Activated effector memory CD4-positive, alpha-beta T cell treated with Interleukin-2 at 50 U/mL for 16 hours (primary cell): Measurements from ENCODE around the gene UBE2D4.
"Not testable (repeated sequence)": the region's sequence is repeated elsewhere in the genome, so short reads cannot be mapped to it uniquely, and the experiment has no call there.

Experiments
- DNase-seq: peaks from one replicate; pipeline ENCODE4 v3.0.0-alpha.2; 2020

UBE2D4 gene

GRCh38 chr7:43925984-43926797 is at the start of gene UBE2D4:
TSS of gene UBE2D4 (plus strand) at chr7:43926436. CDS start at chr7:43926533, 97 bp downstream.
- DNase-seq, result peak; percentile 85

DNA sequence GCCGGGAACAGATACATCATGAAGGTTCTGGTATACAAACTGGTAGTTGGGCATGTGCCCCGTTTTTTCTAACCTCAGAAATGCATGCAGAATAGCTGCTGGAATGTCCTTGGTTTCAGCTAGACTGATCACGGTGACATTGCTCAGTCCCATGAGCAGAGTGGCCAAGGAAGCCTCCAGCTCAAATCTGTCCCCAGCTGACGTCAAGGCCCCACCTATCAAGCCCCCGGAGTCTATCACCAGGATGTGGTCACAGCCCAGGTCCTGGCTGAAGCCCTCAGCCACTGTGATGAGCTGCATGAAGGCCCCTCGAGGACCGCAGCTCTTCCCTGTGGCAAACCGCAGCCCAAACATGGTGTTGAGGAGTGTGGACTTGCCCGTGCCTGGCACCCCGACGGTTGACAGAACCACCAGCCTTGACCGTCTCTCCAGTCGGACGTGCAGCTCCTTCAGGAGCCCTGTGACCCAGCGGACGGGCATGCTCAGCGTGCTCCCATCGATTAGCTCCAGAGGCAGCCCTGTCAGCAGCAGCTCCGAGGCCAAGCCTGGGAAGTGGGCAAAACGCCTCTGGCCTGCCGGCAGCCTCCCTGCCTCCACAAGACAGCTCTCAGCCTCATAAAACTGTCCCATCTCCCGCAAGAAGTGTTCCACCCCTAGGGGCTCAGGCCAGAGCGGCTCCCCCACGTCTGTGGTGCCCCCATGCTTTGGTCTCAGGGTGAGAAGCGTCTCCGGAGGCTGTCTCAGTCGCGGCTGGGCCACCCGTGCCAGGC is 49.1 kb upstream of the UBE2D4 start:
- DNase-seq, result no peak

GRCh38 chr7:43877968-43878864 is 48.0 kb upstream of the UBE2D4 start:
- DNase-seq, result no peak

- no peak for DNase-seq
Measured at GRCh38 chr7:43878867-43879266, 47.4 kb upstream of the UBE2D4 start.

- DNase-seq, result no peak
Measured at GRCh38 chr7:43879477-43879876, 46.8 kb upstream of the UBE2D4 start.

DNA sequence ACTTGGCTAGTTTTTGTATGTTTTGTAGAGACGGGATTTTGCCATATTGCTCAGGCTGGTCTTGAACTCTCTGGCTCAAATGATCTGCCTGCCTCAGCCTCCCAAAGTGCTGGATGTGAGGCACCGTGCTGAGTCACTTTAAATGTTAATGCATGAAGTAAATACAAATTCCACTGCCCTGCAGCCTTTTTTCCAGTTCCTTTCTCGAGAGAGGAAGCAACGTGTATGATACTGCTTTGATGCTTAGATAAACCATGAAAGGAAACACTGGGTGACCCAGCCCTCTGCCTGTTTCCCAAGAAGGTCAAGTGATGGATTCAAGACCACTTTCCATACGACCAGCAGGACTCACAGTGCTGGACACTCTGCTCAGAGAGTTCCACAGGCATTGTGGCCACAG is 45.6 kb upstream of the UBE2D4 start:
- no peak for DNase-seq

GRCh38 chr7:43884209-43884608 is 42.0 kb upstream of the UBE2D4 start:
- no peak for DNase-seq

GRCh38 chr7:43884617-43885016 is 41.6 kb upstream of the UBE2D4 start:
- no peak for DNase-seq

DNA sequence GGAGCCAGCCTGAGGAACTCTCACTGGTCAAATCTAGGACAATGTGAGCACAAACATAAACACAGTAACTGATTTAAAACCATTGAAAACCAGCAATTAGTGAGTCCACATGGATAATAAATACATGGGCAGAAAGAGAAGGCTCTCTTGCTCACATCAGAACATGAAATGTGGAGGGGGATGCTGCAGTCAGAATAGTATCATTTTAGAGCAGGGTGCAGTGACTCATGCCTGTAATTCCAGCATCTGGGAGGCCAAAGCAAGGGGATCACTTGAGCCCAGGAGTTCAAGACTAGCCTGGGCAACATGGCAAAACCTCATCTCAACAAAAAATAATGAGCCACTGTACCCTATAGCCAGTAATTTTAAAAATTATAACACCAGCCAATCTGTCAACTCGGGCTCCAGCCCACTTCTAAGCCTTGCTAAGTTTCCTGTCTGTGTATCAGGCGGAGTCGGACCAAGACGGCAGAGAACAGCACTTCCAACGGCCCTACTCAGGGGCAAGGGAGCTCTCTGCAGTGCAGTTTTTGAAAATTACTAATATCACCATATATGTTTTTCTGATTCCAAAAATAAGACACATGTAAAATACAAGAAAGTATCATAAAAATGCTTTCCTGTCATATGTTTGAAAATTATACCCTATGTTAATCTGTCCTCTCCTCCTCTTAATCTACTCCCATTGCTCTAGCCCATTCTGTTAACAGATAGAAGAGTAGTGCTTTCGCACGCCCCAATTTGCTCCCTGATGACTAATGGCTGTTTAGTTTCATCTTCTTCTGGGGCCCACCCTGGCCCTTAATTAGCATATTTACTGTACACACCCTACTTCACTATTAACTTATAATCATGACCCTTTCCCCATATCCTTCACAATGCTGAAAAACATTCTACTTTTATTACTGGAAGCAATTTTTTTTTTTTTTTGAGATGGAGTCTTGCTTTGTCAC is 37.0 kb upstream of the UBE2D4 start:
- DNase-seq, result no peak

DNA sequence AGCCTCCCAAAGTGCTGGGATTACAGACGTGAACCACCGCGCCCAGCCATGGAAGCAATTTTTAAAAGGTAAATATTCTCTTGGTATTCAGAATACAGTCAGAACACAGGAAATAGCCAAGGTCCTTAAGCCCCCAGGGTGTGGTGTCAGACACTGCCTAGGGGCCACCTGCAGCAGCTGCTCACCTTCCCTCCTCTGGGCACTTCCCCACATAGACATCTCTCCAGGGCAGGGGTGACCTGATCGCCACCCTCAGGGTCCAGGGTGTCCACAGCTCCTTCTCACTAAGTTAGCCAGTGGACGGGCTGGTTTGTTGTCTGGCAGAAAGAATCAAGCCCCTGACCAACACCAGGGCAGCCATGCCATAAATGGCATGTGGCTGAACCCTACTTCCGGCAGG is 35.8 kb upstream of the UBE2D4 start:
- no peak for DNase-seq

- no peak for DNase-seq
Measured at GRCh38 chr7:43891069-43891955, 34.9 kb upstream of the UBE2D4 start.

DNA sequence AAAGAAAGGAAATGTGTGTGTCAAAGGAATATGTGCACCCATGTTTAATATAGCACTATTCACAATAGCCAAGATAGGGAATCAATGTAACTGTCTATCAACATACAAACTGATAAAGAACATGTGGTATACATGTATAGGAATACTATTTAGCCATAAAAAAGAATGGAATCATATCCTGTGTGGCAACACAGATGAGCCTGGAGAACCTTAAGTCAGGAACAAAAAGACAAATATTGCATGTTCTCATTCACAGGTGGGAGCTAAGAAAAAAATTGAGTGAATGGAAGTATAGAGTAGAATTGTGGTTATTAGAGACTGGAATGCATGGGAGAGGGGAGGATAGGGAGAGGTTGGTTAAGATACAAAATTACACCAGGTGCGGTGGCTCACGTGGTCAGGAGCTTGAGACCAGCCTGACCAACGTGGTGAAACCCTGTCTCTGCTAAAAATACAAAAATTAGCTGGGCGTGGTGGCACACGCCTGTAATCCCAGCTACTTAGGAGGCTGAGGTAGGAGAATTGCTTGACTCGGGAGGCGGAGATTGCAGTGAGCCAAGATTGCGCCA is 30.3 kb upstream of the UBE2D4 start:
- no peak for DNase-seq

- DNase-seq, result not testable (repeated sequence)
Measured at GRCh38 chr7:43898571-43898970, 27.7 kb upstream of the UBE2D4 start.

DNA sequence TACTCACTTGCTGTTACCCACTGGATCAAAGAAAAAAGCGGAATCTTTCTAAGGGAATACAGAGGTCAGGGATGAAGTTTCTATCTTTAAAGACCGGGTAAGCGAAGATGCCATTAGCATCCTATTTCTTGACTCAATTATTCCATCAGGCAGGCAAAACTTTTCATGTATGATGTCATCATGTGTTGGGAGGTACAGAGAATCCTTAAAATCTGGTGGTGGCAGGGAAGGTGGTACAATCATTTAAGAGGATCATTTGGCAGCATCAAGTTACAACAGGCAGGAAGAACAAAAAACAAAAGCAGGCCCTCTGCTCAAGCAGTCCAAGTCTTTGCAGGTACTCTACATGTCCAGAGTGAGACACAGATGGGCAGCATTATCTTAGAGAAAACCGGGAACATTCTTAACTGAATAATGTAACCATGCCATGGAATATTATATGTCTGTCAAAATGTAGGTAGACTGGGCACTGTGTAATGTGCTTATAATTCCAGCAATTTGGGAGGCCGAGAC is 23.6 kb upstream of the UBE2D4 start:
- no peak for DNase-seq

- DNase-seq, result no peak
Measured at GRCh38 chr7:43904533-43905208, 21.6 kb upstream of the UBE2D4 start.

GRCh38 chr7:43905209-43905946 is 20.9 kb upstream of the UBE2D4 start:
- no peak for DNase-seq

- DNase-seq, result peak; percentile 7
Measured at GRCh38 chr7:43905956-43906330, 20.3 kb upstream of the UBE2D4 start.

GRCh38 chr7:43906331-43907010 is 19.8 kb upstream of the UBE2D4 start, which contains the start of gene URGCP:
TSS of gene URGCP (minus strand) at chr7:43906596. CDS start at chr7:43906575, 21 bp downstream.
- peak; percentile 37 for DNase-seq
